ENCODE measurements around the gene HCAR1.
A peak's percentile ranks its signal among the peaks of the same experiment; 100 is the strongest.
"Not testable (repeated sequence)": the region's sequence is repeated elsewhere in the genome, so short reads cannot be mapped to it uniquely, and the experiment has no call there.

The HCAR1 gene

DNA sequence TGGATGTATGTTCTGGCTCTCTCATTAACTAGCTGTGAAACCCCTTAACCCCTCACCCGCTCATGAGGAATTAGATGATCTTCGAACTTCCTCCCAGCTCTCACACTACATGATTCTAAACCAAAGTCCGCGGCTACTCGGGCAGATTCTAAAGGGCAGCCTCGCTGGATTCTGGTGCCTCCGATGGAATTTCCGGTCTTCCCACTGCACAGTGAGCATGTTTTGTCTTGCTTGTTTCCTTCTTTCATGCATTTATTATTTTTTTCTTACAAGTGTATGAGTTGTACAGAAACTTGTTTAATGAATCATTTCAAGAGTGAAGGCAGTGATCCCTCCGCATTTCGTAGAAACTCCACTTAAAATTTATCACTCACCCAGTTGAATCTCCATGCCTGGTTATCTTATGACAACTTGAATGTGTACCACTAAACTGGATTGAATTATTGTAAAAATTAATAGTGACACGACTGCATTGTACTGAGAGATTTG, 9.5 kb downstream of the HCAR1 start:
- no peak for DNase-seq

DNA sequence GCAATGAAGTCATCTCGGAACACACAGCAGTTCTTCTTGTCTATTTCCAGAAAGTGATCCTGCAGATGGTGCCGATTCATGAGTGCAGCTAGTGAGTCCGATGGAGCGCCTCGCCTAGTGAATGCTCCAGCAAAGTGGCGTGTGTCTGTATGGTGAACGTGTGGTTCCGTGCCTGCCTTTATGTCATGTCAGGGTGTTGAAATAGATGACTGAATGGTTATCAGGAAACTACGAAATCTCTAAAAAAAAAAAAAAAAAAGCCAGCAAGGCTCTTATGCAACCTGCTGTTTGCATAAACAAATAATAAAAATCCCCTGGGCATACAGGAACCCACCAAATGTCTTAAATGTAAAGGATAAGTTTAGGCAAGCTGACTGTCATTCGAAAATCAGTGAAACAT, 14.0 kb downstream of the HCAR1 start, which contains the start of gene HCAR3:
Gene HCAR3 (minus strand): TSS at position 154 of the 400 bp plus-strand sequence. CDS start 74 bp downstream, at position 80.
- DNase-seq = not testable (repeated sequence)

DNA sequence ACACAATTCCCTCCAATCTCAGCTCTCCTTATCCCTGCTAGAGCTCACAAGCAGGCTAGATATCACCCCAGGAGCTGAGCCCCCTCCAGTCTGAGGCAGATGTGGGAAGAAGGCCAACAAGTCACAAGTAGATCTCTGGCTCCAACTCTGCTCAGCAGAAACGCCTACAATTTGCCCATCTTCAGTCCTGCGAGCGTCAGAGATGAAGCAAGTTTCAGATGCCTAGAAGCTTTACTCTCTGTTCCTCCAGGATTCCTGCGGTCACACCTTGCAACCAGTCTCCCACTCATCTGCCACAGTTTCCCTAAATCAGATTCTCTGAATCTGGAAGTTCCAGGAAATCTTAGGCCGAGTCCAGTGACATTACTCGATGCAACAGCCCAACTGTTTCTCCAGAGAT, 15.4 kb downstream of the HCAR1 start:
- DNase-seq = not testable (repeated sequence)

DNA sequence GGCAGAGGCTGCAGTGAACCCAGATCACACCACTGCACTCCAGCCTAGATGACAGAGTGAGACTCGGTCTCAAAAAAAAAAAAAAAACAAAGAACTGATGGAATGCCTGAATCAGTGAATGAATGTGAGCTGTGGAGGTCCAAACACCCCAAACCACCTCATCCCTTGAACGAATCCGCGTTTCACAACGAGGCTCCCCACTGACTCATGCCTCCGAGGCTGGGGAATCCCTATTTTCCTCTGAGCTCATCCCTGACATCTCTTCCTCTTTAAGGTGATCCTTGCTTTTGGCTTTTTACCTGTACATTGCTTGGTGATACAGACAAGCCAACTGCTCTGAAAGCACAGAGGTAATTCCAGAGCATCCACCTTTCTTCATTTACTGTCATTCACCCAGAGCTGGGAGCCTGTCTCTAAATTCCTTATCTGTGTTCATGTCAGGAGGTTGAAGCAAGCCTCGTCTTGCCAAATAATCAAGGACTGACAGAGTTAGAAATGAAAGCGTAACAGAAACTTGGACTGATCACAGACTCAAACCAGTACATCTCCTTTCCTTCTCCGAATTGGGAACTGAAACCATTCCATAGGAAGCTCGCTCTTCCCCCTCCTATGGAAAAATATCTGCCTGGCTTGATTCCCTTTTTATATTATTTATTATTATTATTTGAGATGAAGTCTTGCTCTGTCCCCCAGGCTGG, 17.0 kb downstream of the HCAR1 start:
- DNase-seq = not testable (repeated sequence)

DNA sequence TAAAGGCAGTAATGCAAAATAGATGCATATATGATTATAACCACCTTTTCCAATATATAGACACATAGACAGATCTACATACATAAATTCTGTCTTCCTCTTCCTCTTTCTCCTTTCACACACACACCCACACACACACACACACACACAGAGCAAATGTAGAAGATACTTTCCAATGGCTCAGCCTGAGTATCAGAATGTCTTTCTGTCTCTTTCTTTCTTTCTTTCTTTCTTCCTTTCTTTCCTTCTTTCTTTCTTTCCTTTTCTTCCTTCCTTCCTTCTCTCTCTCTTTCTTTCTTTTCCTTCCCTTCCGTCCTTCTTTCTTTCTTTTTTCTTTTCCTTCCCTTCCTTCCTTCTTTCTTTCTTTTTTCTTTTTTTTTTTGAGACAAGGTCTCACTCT, 19.4 kb downstream of the HCAR1 start:
- peak; percentile 34 for DNase-seq

DNA sequence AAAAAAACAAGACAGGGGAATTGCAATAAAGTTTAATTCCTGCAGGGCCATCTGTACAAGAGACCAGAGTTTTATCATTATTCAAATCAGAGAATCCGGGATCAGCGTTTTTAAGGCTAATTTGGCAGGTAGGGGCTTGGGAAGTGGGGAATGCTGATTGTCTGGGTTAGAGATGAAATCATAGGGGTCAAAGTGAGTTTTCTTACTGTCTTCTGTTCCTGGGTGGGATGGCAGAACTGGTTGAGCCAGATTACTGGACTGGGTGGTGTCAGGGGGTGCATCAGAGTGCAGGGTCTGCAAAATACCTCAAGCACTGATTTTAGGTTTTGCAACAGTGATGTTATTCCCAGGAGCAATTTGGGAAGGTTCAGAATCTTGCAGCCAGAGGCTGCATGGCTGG, 20.3 kb downstream of the HCAR1 start:
- DNase-seq = not testable (repeated sequence)

DNA sequence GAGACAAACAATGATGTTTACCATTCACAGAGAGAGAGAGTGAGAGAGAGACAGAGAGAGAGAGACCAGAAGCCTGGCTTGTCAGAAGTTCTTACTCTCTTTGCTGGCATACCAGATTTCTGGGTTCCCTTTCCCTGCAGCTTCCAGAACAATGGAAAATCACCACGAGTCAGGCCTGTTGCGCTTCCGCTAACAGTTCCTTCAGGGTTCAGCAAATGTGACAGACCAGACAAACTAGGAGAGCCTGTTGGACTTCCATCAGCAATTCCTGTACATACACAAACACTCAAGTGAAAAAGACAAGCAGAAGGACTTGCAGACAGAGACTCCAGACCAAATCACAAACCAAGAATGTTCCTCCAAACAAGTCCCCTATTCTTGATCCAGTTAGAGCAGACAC, 21.4 kb downstream of the HCAR1 start:
- DNase-seq = not testable (repeated sequence)

DNA sequence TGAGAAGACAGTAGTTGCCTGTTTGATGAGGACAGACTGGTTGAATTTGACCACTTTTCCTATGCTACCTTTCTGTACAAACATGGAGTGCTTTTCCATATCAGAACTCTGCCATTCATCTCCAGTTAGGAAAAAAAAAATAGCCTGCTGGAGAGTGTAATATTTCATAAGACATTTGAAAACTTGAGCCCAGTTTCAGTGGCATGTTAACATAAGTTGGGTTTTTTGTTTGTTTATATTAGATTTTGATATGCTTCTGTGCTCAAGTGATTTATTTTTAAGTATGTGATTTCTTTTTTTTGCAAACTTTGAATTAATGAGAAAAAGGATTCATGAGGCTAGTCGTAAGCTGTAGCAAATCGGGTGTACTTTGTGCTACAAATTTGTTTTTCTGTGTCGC, 26.8 kb downstream of the HCAR1 start:
- not testable (repeated sequence) for DNase-seq

DNA sequence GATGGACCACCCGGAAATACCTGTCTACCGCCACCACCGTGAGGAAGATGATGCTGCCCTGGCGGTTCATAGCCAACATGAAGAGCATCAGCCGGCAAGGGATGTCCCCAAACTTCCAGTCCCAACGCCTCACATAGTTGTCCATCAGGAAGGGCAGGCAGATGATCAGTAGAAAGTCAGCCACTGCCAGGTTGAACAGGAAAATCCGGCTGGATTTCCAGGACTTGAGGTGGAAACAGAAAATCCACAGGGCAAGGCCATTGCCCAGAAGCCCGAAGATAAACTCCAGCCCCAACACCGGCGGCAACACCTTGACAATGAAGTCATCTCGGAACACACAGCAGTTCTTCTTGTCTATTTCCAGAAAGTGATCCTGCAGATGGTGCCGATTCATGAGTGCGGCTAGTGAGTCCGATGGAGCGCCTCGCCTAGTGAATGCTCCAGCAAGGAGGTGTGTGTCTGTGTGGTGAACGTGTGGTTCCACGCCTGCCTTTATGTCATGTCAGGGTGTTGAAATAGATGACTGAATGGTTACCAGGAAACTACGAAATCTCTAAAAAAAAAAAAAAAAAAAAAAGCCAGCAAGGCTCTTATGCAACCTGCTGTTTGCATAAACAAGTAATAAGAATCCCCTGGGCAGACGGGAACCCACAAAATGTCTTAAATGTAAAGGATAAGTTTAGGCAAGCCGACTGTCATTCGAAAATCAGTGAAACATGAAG, 27.6 kb downstream of the HCAR1 start, which contains the start of gene HCAR2:
Gene HCAR2 (minus strand): TSS at position 468 of the 722 bp plus-strand sequence. CDS start 74 bp downstream, at position 394.
- not testable (repeated sequence) for DNase-seq

DNA sequence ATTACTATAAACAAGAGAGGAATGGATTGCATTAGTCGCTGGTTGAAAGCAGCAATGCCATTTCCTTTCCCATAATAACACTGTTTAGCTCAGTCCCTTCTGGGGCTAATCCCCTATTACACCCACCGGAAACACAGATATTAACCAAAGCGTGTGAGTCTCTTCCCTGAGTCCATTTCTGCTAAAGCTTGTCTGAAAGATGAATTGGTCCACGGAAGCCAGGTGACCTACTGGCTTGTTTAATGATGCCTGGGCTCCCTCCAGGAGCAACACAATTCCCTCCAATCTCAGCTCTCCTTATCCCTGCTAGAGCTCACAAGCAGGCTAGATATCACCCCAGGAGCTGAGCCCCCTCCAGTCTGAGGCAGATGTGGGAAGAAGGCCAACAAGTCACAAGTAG, 29.2 kb downstream of the HCAR1 start:
- not testable (repeated sequence) for DNase-seq

DNA sequence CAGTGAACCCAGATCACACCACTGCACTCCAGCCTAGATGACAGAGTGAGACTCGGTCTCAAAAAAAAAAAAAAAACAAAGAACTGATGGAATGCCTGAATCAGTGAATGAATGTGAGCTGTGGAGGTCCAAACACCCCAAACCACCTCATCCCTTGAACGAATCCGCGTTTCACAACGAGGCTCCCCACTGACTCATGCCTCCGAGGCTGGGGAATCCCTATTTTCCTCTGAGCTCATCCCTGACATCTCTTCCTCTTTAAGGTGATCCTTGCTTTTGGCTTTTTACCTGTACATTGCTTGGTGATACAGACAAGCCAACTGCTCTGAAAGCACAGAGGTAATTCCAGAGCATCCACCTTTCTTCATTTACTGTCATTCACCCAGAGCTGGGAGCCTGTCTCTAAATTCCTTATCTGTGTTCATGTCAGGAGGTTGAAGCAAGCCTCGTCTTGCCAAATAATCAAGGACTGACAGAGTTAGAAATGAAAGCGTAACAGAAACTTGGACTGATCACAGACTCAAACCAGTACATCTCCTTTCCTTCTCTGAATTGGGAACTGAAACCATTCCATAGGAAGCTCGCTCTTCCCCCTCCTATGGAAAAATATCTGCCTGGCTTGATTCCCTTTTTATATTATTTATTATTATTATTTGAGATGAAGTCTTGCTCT, 30.5 kb downstream of the HCAR1 start:
- DNase-seq = not testable (repeated sequence)

DNA sequence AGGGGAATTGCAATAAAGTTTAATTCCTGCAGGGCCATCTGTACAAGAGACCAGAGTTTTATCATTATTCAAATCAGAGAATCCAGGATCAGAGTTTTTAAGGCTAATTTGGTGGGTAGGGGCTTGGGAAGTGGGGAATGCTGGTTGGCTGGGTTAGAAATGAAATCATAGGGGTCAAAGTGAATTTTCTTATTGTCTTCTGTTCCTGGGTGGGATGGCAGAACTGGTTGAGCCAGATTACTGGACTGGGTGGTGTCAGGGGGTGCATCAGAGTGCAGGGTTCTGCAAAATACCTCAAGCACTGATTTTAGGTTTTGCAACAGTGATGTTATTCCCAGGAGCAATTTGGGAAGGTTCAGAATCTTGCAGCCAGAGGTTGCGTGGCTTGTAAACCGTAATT, 33.7 kb downstream of the HCAR1 start:
- not testable (repeated sequence) for DNase-seq

DNA sequence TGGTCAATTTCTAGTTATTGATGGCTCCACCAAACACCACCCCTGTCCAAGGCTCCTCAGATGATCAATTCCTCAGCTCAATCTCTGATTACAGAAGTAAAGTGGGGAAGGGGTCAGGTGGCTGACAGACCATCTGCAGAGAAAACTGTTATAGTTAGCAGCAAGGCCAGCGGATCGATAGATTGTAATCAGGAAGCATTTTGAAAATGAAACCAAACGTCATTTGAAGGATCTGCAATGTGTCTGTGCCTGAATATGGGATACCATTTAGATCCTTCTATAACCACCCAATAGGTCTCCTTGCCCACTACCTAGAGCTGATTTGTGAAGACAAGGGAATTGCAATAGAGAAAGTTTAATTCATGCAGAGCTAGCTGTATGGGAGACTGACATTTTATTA, 39.1 kb downstream of the HCAR1 start:
- no peak for DNase-seq

DNA sequence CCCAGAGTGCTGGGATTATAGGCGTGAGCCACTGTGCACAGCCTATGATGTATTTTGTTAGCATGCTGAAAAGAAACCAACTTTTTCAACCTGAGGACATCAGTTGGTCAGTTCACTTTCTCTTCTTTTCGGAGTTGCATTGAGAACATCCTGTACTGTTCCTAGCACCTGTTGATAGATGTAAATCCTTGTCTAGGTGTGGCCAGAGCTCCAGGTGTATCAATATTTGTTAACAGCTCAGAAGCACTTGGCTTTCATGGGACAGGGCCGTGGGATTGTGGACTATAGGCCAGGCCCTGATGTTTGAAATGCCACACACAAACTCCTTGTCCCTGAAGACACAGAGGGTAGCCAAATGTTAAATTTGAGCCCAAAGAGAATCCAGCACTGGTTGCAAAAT, 42.4 kb downstream of the HCAR1 start:
- DNase-seq = no peak

DNA sequence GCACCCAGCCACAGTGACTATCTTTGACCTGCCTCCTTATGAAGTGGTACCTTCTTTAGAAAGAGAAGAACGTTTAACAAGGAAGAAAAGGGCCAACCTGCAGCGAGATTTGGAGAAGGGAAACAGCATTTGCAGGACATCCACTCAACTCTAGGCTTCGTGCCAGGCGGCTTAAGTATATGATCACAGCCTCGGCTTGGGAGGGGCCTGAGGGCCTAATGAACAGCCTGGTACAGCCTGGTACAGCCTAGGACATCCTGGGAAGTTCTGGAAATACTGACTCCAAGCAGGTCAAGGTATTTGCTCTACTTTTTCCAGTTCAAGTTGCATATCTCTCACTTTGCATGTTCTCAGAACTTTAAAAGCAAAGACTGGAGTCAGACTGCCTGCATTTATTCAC, 43.6 kb downstream of the HCAR1 start:
- no peak for DNase-seq

DNA sequence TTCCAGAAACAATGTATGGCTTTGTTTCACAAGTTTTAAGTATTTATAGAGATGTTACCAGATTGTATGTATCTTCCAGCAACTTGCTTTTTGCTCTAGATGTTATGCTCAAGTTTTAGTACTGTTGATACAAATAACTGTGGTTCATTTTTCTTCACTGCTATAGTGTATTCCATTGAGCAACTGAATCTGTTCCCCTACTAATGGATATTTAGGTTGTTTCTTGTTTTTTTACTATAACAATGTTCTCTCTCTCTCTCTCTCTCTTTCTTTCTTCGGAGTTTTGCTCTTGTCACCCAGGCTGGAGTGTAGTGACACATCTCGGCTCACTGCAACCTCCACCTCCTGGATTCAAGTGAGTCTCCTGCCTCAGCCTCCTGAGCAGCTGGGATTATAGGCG, 44.1 kb downstream of the HCAR1 start:
- DNase-seq = no peak

DNA sequence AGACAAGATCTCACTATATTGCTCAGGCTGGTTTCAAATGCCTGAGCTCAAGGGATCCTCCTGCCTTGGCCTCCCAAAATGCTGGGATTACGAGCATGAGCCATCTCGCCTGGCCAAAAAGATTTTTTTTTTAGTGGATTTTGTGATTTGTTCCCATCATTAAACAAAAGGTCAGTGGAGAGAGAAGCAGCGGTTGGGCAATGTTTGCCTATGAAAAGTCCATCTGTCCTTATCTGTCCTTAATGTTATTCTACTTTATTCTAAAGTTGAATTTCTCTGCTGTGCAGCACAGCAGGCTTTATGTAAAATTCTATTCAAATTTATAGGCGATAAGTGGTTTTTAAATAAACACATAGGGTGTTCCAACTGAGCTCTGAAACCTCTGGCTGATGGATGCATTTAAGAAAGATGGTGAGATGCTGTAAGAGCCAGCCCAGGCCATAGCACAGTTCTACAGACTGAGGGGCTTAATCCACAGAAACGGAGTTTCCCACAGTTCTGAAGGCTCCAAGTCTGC, 46.3 kb downstream of the HCAR1 start:
- no peak for DNase-seq

DNA sequence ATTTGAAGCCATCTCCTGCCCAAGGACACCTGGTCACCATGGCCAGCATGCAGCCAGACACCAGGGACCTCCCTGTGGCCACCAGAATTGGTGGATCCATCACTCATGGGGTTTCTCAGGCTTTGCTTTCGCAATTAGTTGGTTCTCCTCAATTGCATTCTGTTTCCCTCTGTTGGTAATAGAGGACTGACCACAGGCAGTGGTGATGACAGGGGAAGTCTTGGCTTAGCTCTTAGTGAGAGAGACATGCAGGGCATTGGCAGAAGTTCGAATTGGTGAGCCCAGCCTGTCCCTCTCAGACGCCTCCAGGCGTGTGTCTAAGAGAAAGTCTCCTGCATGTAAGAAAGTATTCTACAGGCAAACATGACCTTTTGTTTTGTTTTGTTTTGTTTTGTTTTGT, 48.8 kb downstream of the HCAR1 start:
- DNase-seq = no peak

DNA sequence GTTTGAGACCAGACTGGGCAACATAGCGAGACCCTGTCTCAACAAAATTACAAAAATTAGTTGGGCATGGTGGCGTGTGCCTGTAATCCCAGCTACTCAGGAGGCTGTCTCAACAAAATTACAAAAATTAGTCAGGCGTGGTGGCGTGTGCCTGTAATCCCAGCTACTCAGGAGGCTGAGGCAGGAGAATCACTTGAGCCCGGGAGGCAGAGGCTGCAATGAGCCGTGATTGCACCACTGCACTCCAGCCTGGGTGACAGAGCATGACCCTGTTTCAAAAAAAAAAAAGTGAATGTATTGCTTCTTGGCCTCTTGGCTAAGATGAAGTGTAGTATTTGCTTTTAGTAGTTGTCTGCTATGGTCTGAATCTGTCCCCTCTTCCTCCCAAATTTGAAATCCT, 49.7 kb downstream of the HCAR1 start:
- DNase-seq = not testable (repeated sequence)

DNA sequence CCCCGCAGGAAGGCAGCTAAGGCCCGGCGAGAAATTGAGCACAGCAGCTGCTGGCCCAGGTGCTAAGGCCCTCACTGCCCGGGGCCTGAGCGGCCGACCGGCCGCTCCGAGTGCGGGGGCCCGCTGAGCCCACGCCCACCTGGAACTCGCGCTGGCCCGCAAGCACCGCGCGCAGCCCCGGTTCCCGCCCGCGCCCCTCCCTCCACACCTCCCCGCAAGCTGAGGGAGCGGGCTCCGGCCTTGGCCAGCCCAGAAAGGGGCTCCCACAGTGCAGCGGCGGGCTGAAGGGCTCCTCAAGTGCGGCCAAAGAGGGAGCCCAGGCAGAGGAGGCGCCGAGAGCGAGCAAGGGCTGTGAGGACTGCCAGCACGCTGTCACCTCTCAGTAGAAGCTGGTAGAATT, 53.9 kb downstream of the HCAR1 start:
- not testable (repeated sequence) for DNase-seq

Measured in GDM1 (cell line).